D721Med (cell line): ENCODE data around the gene PDLIM1.

Source experiments
- DNase-seq: peaks from one replicate; pipeline ENCODE4 v3.0.0; 2011; ENCODE audit warnings: low spot score; ENCODE audit not compliant: insufficient read length
- FAIRE-seq: peaks from 2 replicates; lab custom pipeline; 2011; peaks lifted over from hg19 to GRCh38; lab: Jason Lieb, UNC
- CTCF ChIP-seq: IDR thresholded peaks from 2 replicates; pipeline ENCODE4 v1.5.1; 2012; ENCODE audit warnings: mild to moderate bottlenecking, control low read depth; ENCODE audit not compliant: insufficient read depth; ENCODE audit errors: missing control alignments

Gene PDLIM1

GRCh38 chr10:95266674-95267095, 24.1 kb downstream of the PDLIM1 start:
- TF ChIP-seq CTCF, result no peak
- no peak for FAIRE-seq
- DNase-seq, result no peak

- DNase-seq, result no peak
- no peak for FAIRE-seq
- no peak for TF ChIP-seq CTCF
Observed at GRCh38 chr10:95265572-95265971, 25.2 kb downstream of the PDLIM1 start.

- FAIRE-seq (no peak), DNase-seq (no peak)
- no peak for TF ChIP-seq CTCF
Observed at GRCh38 chr10:95264227-95265051, 26.4 kb downstream of the PDLIM1 start.

- DNase-seq (no peak), FAIRE-seq (no peak)
- TF ChIP-seq CTCF, result no peak
Observed at GRCh38 chr10:95263864-95264226, 27.0 kb downstream of the PDLIM1 start.

GRCh38 chr10:95262763-95263518, 27.9 kb downstream of the PDLIM1 start:
- DNase-seq (no peak), FAIRE-seq (no peak)
- TF ChIP-seq CTCF, result no peak

GRCh38 chr10:95261926-95262325, 28.9 kb downstream of the PDLIM1 start:
- DNase-seq, result no peak
- FAIRE-seq, result no peak
- no peak for TF ChIP-seq CTCF
